ENCODE results near the gene TEKT1. TPM values are rescaled to one million over a fixed set of nuclear protein-coding genes. Genes with fewer than 3 reads are reported as not detected.
"Not testable (repeated sequence)": the region's sequence is repeated elsewhere in the genome, so short reads cannot be mapped to it uniquely, and the experiment has no call there.

The TEKT1 gene
- total RNA-seq, 2 experiments from 2014 or later = not detected

DNA sequence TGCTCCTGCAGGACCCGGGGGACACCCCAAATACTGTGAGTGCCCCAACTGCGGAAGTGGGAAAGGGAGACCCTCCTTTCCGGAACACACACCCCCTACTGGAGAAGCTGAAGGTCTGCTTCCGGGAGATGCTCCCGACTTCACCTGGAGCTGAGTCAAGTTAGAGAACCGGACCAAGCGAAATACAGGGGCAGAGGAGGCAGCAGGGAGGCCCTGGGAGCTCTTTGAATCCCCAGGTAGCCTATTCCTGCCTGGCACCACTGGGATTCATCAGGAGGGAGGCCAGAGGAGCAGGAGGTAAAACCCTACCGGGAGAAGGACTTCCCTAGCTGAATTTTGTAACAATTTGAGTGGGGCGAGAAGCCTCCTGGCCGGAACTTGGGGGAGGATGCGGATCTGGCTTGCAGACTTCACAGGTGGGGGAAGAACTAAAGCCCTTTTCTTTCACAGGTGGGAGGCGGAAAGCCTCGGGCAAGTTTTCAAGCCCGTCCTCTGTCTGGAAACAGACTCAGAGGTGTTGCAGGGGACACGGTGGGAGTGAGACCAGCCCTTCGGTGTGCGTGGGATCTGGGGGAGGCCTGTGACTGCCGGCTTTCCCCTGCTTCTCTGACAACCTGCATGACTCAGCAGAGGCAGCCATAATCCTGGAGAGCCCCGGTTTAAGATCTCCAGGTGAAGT lies 22.4 kb upstream of the TEKT1 start:
- CTCF ChIA-PET = interaction anchor here (1.1 to 4.1 kb wide), 6 partner anchors 10 to 150 kb away, joined by 3 to 33 read pairs (median 6); no protein-coding TSS in a partner anchor
- peak; percentile 53 for ATAC-seq

DNA sequence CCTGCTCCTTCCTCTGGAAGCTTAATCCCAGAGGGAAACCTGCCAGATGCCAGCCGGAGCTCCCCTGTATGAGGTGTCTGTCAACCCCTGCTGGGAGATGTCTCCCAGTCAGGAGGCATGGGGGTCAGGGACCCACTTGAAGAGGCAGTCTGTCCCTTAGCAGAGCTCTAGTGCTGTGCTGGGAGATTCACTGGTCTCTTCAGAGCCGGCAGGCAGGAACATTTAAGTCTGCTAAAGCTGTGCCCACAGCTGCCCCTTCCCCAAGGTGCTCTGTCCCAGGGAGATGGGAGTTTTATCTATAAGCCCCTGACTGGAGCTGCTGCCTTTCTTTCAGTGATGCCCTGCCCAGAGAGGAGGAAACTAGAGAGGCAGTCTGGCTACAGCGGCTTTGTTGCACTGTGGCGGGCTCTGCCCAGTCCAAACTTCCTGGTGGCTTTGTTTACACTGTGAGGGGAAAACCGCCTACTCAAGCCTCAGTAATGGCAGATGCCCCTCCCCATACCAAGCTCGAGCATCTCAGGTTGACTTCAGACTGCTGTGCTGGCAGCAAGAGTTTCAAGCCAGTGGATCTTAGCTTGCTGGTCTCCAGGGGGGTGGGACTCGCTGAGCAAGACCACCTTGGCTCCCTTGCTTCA lies 17.1 kb upstream of the TEKT1 start:
- peaks cover 54% of the 10 kb centered on the region for H3K27me3 Mint-ChIP-seq (ENCODE audit: low read depth)
- POLR2A ChIA-PET; H3K4me3 Mint-ChIP-seq; H3K9me3 Mint-ChIP-seq (ENCODE audit: insufficient read depth); H3K4me1 Mint-ChIP-seq (ENCODE audit: low read depth); H3K27ac Mint-ChIP-seq; DNase-seq; H3K36me3 Mint-ChIP-seq (ENCODE audit: low read depth); ATAC-seq: not testable (repeated sequence)
- CTCF ChIA-PET = interaction anchor here (0.9 to 1.2 kb wide), 2 partner anchors 14 to 156 kb away, joined by 3 read pairs; no protein-coding TSS in a partner anchor

More for the DNA sequence above, 22.4 kb upstream of the TEKT1 start:
- DNase-seq = peak; percentile 23
- H3K4me1 Mint-ChIP-seq (ENCODE audit: low read depth) = peaks cover 9% of the 10 kb centered on the region
- POLR2A ChIA-PET = interaction anchor here (0.7 kb wide), 1 partner anchor 153 kb away, joined by 4 read pairs; no protein-coding TSS in a partner anchor
- peak overlapping the region; percentile 26 for H3K27ac Mint-ChIP-seq
- peaks cover 22% of the 10 kb centered on the region for H3K27me3 Mint-ChIP-seq (ENCODE audit: low read depth)
- no peaks in the 10 kb centered on the region for H3K36me3 Mint-ChIP-seq (ENCODE audit: low read depth)
- no peaks in the 10 kb centered on the region for H3K9me3 Mint-ChIP-seq (ENCODE audit: insufficient read depth)
- peak overlapping the region; percentile 69 for H3K4me3 Mint-ChIP-seq

DNA sequence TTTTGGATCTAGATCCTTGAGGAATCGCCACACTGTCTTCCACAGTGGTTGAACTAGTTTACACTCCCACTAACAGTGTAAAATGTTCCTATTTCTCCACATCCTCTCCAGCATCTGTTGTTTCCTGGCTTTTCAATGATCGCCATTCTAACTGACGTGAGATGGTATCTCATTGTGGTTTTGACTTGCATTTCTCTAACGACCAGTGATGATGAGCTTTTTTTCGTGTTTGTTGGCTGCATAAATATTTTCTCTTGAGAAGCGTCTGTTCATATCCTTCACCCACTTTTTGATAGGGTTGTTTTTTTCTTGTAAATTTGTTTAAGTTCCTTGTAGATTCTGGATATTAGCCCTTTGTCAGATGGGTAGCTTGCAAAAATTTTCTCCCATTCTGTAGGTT lies 14.6 kb upstream of the TEKT1 start:
- H3K4me3 Mint-ChIP-seq; POLR2A ChIA-PET; H3K4me1 Mint-ChIP-seq (ENCODE audit: low read depth); DNase-seq; H3K27ac Mint-ChIP-seq; ATAC-seq; H3K36me3 Mint-ChIP-seq (ENCODE audit: low read depth); H3K9me3 Mint-ChIP-seq (ENCODE audit: insufficient read depth): not testable (repeated sequence)
- H3K27me3 Mint-ChIP-seq (ENCODE audit: low read depth) = peaks cover 57% of the 10 kb centered on the region
- CTCF ChIA-PET = interaction anchor here (1.0 to 1.3 kb wide), 3 partner anchors 65 to 179 kb away, joined by 3 to 4 read pairs (median 4); no protein-coding TSS in a partner anchor

DNA sequence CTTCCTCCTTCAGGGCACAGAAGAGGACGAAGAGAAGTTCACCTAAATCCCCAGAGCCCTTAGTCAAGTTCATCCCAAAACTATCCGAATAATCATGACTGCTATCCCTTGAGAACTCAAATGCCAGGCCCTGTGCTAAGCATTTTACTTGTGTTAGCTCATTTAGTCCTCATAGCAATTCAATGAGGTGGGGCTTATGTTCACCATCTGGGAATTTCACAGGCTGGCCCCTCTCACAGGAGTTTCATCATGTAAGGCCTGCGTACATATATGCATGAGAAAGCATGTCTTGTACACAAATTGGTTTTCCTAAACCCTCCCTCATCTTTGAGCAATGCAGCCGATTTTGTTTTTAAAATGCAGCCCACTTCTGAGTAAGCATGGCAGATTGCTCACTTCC lies 12.9 kb upstream of the TEKT1 start:
- H3K4me3 Mint-ChIP-seq; H3K27ac Mint-ChIP-seq; POLR2A ChIA-PET; H3K4me1 Mint-ChIP-seq (ENCODE audit: low read depth); H3K36me3 Mint-ChIP-seq (ENCODE audit: low read depth); DNase-seq; ATAC-seq; H3K9me3 Mint-ChIP-seq (ENCODE audit: insufficient read depth): not testable (repeated sequence)
- peaks cover 54% of the 10 kb centered on the region for H3K27me3 Mint-ChIP-seq (ENCODE audit: low read depth)
- CTCF ChIA-PET = interaction anchor here (0.9 to 3.9 kb wide), 20 partner anchors 10 to 201 kb away, joined by 3 to 63 read pairs (median 7); partner anchors contain the start of genes RNASEK and TEKT1

DNA sequence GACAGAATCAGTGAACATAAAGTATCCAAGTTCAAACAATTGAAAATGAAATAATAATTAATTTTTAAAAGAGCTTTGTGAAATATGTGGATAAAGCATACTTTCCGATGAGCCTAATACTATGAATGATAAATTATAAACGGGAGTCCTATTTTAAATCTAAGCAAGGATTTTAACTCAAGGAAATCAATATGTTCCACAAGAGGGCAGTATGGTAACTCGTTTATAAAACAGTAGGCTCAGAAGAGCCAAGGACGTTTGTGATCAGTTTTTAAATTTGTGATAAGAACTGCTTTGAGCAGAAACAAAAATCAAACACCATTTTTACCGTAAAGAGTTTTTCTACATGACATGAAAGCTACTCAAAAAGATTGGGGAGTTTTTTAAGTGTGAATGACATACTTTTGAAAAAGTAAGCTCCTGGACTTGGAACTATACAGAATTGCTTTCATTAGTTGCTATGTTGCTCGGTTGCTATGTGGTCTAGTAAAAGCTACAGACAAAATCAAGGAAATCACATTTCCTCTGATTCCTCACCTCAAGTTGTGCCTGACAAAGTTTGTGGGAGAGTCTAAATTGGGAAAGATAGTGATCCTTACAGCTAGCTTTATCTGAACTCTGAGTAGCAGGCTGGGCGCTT lies 11.8 kb upstream of the TEKT1 start:
- no peak for ATAC-seq
- H3K4me1 Mint-ChIP-seq (ENCODE audit: low read depth) = peaks cover 8% of the 10 kb centered on the region
- H3K27me3 Mint-ChIP-seq (ENCODE audit: low read depth) = peaks cover 59% of the 10 kb centered on the region
- ChIA-PET CTCF (interaction anchor here (0.7 to 3.9 kb wide), 43 partner anchors 11 to 289 kb away, joined by 3 to 63 read pairs (median 5); partner anchors contain the start of genes RNASEK, SLC16A13, TEKT1 and XAF1), POLR2A (interaction anchor here (0.8 kb wide), 1 partner anchor 50 kb away, joined by 3 read pairs; no protein-coding TSS in a partner anchor)
- DNase-seq = no peak
- H3K9me3 Mint-ChIP-seq (ENCODE audit: insufficient read depth) = no peaks in the 10 kb centered on the region
- H3K27ac Mint-ChIP-seq = no peak overlapping the region
- H3K36me3 Mint-ChIP-seq (ENCODE audit: low read depth) = no peaks in the 10 kb centered on the region
- H3K4me3 Mint-ChIP-seq = no peak overlapping the region

DNA sequence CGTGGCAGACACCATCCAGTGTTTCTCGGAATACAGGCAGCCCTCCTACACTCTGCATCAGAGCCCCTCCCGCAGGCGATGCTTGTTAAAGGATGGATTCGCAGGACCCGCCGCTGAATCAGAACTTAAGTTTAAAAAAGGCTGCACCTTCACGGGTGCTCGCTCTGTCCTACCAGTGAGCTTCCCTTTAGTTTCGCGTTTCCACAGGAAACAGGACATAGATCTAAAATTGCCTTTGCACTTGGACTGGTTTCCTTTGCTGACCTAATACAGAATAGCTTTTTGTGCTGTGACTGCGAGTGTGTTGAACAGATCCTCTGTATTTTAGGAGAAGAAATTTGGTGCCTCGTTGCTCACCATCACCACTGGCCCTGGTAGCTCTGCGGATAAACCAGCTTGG lies 10.2 kb upstream of the TEKT1 start:
- H3K27ac Mint-ChIP-seq; DNase-seq; POLR2A ChIA-PET; H3K4me3 Mint-ChIP-seq; H3K9me3 Mint-ChIP-seq (ENCODE audit: insufficient read depth); H3K4me1 Mint-ChIP-seq (ENCODE audit: low read depth); ATAC-seq; H3K36me3 Mint-ChIP-seq (ENCODE audit: low read depth): not testable (repeated sequence)
- CTCF ChIA-PET = interaction anchor here (1.3 to 3.9 kb wide), 10 partner anchors 9 to 294 kb away, joined by 3 to 63 read pairs (median 8); partner anchors contain the start of genes TEKT1 and XAF1
- peaks cover 55% of the 10 kb centered on the region for H3K27me3 Mint-ChIP-seq (ENCODE audit: low read depth)

DNA sequence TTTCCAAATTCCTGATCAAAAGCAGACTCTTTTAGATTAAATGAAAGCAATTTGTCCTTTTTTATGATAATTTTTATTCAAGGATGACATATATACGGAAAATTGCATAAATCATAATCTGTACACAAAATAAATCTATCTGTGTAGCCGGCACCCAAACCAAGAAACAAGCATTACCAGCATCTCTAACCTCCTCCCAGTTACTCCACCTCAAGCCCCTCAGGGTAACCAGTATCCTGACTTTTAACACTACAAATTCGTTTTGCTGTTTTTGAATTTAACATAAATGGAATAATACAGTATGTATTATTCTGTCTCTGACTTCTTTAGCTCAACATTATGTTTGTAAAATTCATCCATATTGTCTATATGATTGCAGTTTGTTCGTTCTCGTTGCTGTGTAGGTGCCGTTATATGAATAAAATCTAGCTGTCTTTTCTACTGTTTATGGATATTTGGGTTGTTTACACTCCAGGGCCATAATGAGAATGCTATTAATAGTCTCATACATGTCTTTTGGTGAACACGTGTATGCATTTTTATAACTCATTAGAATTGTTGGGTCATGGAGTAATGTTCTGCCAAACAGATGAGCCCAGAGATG lies 1.0 kb downstream of the TEKT1 start:
- Mint-ChIP-seq H3K27me3 (ENCODE audit: low read depth) (peaks cover 54% of the 10 kb centered on the region), H3K36me3 (ENCODE audit: low read depth) (no peaks in the 10 kb centered on the region), H3K27ac (no peak overlapping the region), H3K4me3 (no peak overlapping the region), H3K9me3 (ENCODE audit: insufficient read depth) (no peaks in the 10 kb centered on the region), H3K4me1 (ENCODE audit: low read depth) (peaks cover 2% of the 10 kb centered on the region)
- no peak for ATAC-seq
- ChIA-PET POLR2A (no interaction called here), CTCF (interaction anchor here (1.0 kb wide), 1 partner anchor 13 kb away, joined by 3 read pairs; no protein-coding TSS in a partner anchor)
- DNase-seq = no peak

DNA sequence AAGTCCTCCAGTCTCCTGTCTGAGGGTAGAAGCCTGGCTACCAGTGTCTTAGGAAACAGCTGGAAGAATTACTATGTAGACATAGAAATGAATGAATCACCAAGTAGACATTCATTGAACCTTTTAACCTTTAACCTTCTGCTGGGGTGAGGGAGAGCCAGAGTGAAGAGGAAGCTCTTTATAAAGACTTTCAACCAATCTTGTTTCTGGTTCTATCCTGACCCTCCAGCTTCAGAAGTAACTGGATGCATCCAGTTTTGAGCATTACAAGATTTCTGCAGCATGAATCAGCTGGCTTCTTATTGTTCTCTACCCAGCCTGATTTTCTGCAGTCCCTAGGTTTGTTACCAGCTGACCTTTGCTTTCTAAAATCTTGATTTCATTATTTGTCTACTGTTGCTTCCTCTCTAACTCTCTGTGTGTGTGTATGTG lies 8.5 kb downstream of the TEKT1 start:
- no peak overlapping the region for H3K27ac Mint-ChIP-seq
- H3K36me3 Mint-ChIP-seq (ENCODE audit: low read depth) = no peaks in the 10 kb centered on the region
- DNase-seq (no peak), ATAC-seq (no peak)
- no peaks in the 10 kb centered on the region for H3K4me1 Mint-ChIP-seq (ENCODE audit: low read depth)
- no peak overlapping the region for H3K4me3 Mint-ChIP-seq
- CTCF ChIA-PET = no interaction called here
- POLR2A ChIA-PET = no interaction called here
- peaks cover 33% of the 10 kb centered on the region for H3K27me3 Mint-ChIP-seq (ENCODE audit: low read depth)
- H3K9me3 Mint-ChIP-seq (ENCODE audit: insufficient read depth) = no peaks in the 10 kb centered on the region

DNA sequence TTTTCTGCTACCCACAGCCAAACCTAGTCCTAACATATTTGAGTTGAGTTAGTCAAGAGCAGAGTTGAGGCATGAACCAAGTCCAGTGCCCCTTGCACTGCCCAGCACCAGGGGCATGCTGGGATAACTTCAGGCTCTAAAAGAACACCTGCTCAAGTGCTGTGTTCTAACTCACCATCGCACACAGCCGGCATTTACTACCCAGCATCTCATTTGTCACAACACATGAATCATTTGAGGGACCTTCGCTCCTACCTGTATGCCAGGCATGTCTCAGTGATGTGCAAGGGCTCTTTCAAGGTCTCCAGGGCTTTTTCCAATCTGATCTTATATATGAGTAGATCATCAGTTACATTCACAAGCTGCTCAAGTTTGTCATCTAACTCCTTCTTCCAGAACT lies 12.6 kb downstream of the TEKT1 start:
- no peak for ATAC-seq
- Mint-ChIP-seq H3K27ac (no peak overlapping the region), H3K36me3 (ENCODE audit: low read depth) (no peaks in the 10 kb centered on the region), H3K4me1 (ENCODE audit: low read depth) (no peaks in the 10 kb centered on the region), H3K27me3 (ENCODE audit: low read depth) (peaks cover 29% of the 10 kb centered on the region), H3K9me3 (ENCODE audit: insufficient read depth) (no peaks in the 10 kb centered on the region), H3K4me3 (no peak overlapping the region)
- no peak for DNase-seq
- ChIA-PET POLR2A (no interaction called here), CTCF (no interaction called here)

DNA sequence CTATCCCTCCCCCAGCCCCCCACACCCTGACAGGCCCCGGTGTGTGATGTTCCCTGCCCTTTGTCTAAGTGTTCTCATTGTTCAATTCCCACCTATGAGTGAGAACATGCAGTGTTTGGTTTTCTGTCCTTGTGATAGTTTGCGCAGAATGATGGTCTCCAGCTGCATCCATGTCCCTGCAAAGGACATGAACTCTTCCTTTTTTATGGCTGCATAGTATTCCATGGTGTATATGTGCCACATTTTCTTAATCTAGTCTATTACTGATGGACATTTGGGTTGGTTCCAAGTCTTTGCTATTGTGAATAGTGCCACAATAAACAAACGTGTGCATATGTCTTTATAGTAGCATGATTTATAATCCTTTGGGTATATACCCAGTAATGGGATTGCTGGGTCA lies 15.2 kb downstream of the TEKT1 start:
- H3K4me3 Mint-ChIP-seq; H3K36me3 Mint-ChIP-seq (ENCODE audit: low read depth); H3K4me1 Mint-ChIP-seq (ENCODE audit: low read depth); DNase-seq; ATAC-seq; H3K27ac Mint-ChIP-seq; H3K9me3 Mint-ChIP-seq (ENCODE audit: insufficient read depth); CTCF ChIA-PET; POLR2A ChIA-PET: not testable (repeated sequence)
- peaks cover 30% of the 10 kb centered on the region for H3K27me3 Mint-ChIP-seq (ENCODE audit: low read depth)

DNA sequence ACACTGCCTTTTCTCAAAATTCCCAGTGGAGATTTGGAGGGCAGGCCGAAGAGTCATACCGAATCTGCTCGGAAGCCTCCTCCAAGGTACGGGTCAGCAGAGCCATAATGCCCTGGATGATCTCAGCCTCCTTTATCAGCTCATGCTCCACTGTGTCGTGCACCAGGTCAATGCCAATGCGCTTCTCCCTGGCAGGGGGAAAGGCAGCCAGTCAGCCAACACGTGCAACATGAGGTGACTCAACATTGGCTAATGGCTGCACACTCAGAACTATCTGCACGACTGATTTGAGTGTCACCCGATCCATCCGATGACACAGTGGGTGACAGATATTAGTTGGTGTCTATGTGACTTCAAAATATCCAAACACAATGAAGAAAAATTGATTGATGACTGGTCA lies 15.8 kb downstream of the TEKT1 start:
- H3K27me3 Mint-ChIP-seq (ENCODE audit: low read depth) = peaks cover 30% of the 10 kb centered on the region
- no peak overlapping the region for H3K4me3 Mint-ChIP-seq
- ChIA-PET POLR2A (no interaction called here), CTCF (no interaction called here)
- no peaks in the 10 kb centered on the region for H3K4me1 Mint-ChIP-seq (ENCODE audit: low read depth)
- no peak overlapping the region for H3K27ac Mint-ChIP-seq
- ATAC-seq = no peak
- no peak for DNase-seq
- H3K36me3 Mint-ChIP-seq (ENCODE audit: low read depth) = no peaks in the 10 kb centered on the region
- H3K9me3 Mint-ChIP-seq (ENCODE audit: insufficient read depth) = no peaks in the 10 kb centered on the region

Measured in activated CD8-positive, alpha-beta T cell treated with anti-CD3 and anti-CD28 coated beads, Interleukin-2, amount 10 ng/mL, durations not matched to agents 7 days and 5 days (primary cell).